ENCODE data around the gene SUCLA2. TPM values are rescaled to one million over a fixed set of nuclear protein-coding genes. Genes with fewer than 3 reads are reported as not detected.

SUCLA2 gene
- total and polyA plus RNA-seq, 2 of the 8 experiments (the other 6 are each of a cell fraction or from before 2014, with no cell fraction given): 23.5 to 78.8 TPM

DNA sequence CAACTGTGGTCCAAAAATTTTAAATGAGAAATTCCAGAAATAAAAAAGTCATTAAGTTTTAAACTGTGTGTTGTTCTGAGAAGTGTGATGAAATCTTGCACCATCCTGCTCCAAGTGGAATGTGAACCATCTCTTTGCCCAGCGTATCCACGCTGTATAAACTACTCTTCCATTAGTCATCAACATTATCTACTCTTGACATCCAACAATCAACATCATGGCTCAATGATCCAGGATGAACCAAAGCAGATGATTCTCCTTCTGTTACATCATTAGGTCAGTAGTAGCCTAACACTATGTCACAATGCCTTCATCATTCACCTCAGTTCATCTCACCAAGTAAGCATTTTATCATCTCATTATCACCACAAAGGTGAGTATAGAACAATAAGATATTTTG, 55.3 kb downstream of the SUCLA2 start:
- CTCF ChIA-PET (ENCODE audit: partially characterized antibody): interaction anchor here (0.6 to 0.7 kb wide), 2 partner anchors 8 to 118 kb away, joined by 3 read pairs; no protein-coding TSS in a partner anchor
- 93% methylated on average over 2 of the region's 2 CpGs; no CpG with 5 or more reads in 1 of the 2 experiments for WGBS, 2 experiments (ENCODE audit: extremely low coverage in 1 of 2, insufficient coverage in 1 of 2, insufficient read length in 1 of 2, insufficient replicate concordance in 2 of 2, low coverage in 1 of 2, low lambda C conversion rate in 2 of 2, missing lambda C conversion rate in 1 of 2)
- H2AFZ ChIP-seq (ENCODE audit: low read length): no peak overlapping the region
- no peak overlapping the region for H3K4me3 ChIP-seq (ENCODE audit: extremely low read depth in 1 of 4, insufficient read depth in 2 of 4, low read depth in 3 of 4, low read length in 4 of 4)
- POLR2A ChIA-PET (ENCODE audit: partially characterized antibody): interaction anchor here (0.7 kb wide), 1 partner anchor 1266 kb away, joined by 3 read pairs; no protein-coding TSS in a partner anchor
- H3K56ac ChIP-seq (replicated peaks; ENCODE audit: insufficient read length, low read depth, low read length): no peak overlapping the region
- H3K4me1 ChIP-seq (replicated peaks in 1 of 4; ENCODE audit: control insufficient read depth in 3 of 4, insufficient read depth in 4 of 4, low read length in 3 of 4): no peaks in the 10 kb centered on the region
- H2AK5ac ChIP-seq (ENCODE audit: low read depth, low read length): no peak overlapping the region
- no peak overlapping the region for H3K4me2 ChIP-seq (ENCODE audit: insufficient read depth in 1 of 2, low read depth in 2 of 2, low read length in 2 of 2)
- H4K5ac ChIP-seq (ENCODE audit: insufficient read length, low read depth, low read length): no peak overlapping the region
- no peak overlapping the region for H3K14ac ChIP-seq (ENCODE audit: insufficient read length)
- FAIRE-seq (no peak), DNase-seq (ENCODE audit: low read depth in 1 of 2, low spot score in 2 of 2) (no peak)
- no peaks in the 10 kb centered on the region for H3K79me1 ChIP-seq (ENCODE audit: low read depth, low read length)
- no peak overlapping the region for H3K18ac ChIP-seq (ENCODE audit: extremely low read depth, low read length)
- no peak overlapping the region for H2BK20ac ChIP-seq (ENCODE audit: low read length)
- no peaks in the 10 kb centered on the region for H3K27me3 ChIP-seq (replicated peaks in 1 of 4; ENCODE audit: control insufficient read depth in 3 of 4, extremely low read depth in 1 of 4, insufficient read depth in 3 of 4, low read length in 3 of 4)
- no peak overlapping the region for H3K23ac ChIP-seq (ENCODE audit: insufficient read length)
- H3K4ac ChIP-seq (replicated peaks; ENCODE audit: insufficient read length, low read depth, low read length): no peak overlapping the region
- no peaks in the 10 kb centered on the region for H4K20me1 ChIP-seq (replicated peaks in 1 of 2; ENCODE audit: control insufficient read depth in 1 of 2, insufficient read depth in 2 of 2, low read length in 2 of 2)
- H2BK12ac ChIP-seq (ENCODE audit: low read depth, low read length): no peak overlapping the region
- no peaks in the 10 kb centered on the region for H3K79me2 ChIP-seq (ENCODE audit: control insufficient read depth in 1 of 2, insufficient read depth in 2 of 2, low read length in 2 of 2)
- no peak overlapping the region for H3K27ac ChIP-seq (ENCODE audit: low read depth, low read length)
- H3K36me3 ChIP-seq (ENCODE audit: control insufficient read depth in 2 of 4, insufficient read depth in 4 of 4, low read length in 3 of 4): peaks cover 0 to 25% (median 13%) of the 10 kb centered on the region in 4 experiments; a peak in 6 of 8 replicates
- H2BK120ac ChIP-seq (replicated peaks; ENCODE audit: low read depth, low read length): no peak overlapping the region
- no peak overlapping the region for H2BK15ac ChIP-seq (ENCODE audit: low read length)
- H3K9ac ChIP-seq (replicated peaks in 1 of 4; ENCODE audit: extremely low read depth in 1 of 4, low read depth in 3 of 4, low read length in 3 of 4): no peak overlapping the region
- H2BK5ac ChIP-seq (ENCODE audit: low read depth, low read length): no peak overlapping the region
- no peak overlapping the region for H4K8ac ChIP-seq (ENCODE audit: extremely low read depth, insufficient read depth, low read length)
- no peak overlapping the region for H4K91ac ChIP-seq (replicated peaks; ENCODE audit: insufficient read length, low read length)
- TF ChIP-seq TAF7 (optimal IDR thresholded peaks at IDR 0.05; ENCODE audit: borderline replicate concordance, low read depth, low read length): no peak
- TF ChIP-seq BCL11A (IDR thresholded peaks at IDR 0.05; ENCODE audit: low read depth in 2 of 2, low read length in 2 of 2): no peak
- no peak for TF ChIP-seq NRF1 (IDR thresholded peaks at IDR 0.05; ENCODE audit: low read depth, low read length)
- no peak for TF ChIP-seq EP300 (IDR thresholded peaks at IDR 0.05; ENCODE audit: borderline replicate concordance in 1 of 2, low read depth in 2 of 2, low read length in 2 of 2)
- TF ChIP-seq GTF2F1 (IDR thresholded peaks at IDR 0.05; ENCODE audit: borderline replicate concordance, low read depth, low read length): no peak
- no peak for TF ChIP-seq RBBP5 (IDR thresholded peaks at IDR 0.05; ENCODE audit: borderline replicate concordance, low read depth, low read length)
- no peak for TF ChIP-seq ZNF274 (IDR thresholded peaks at IDR 0.05; ENCODE audit: borderline replicate concordance, extremely low read depth, low read length)
- TF ChIP-seq SUZ12 (IDR thresholded peaks at IDR 0.05; ENCODE audit: low read length): no peak
- TF ChIP-seq PHF8 (conservative IDR thresholded peaks at IDR 0.05; ENCODE audit: low read depth, low read length): no peak
- no peak for TF ChIP-seq SAP30 (IDR thresholded peaks at IDR 0.05; ENCODE audit: insufficient read depth, insufficient replicate concordance, low read length)
- TF ChIP-seq ASH2L (IDR thresholded peaks at IDR 0.05; ENCODE audit: low read length): no peak
- no peak for TF ChIP-seq FOSL1 (IDR thresholded peaks at IDR 0.05; ENCODE audit: insufficient read depth, low read depth, low read length)
- no peak for TF ChIP-seq POLR2AphosphoS5 (IDR thresholded peaks at IDR 0.05; ENCODE audit: low read depth, low read length)
- no peak for TF ChIP-seq CBX8 (IDR thresholded peaks at IDR 0.05; ENCODE audit: borderline replicate concordance, low read depth, low read length)
- no peaks in the 10 kb centered on the region for H3K23me2 ChIP-seq (ENCODE audit: low read depth, low read length)
- no peaks in the 10 kb centered on the region for H3K9me3 ChIP-seq (ENCODE audit: insufficient read depth in 2 of 2, low read depth in 1 of 2, low read length in 1 of 2)
